ENCODE results near the gene FOCAD. TPM values are rescaled to one million over a fixed set of nuclear protein-coding genes. Genes with fewer than 3 reads are reported as not detected.

FOCAD gene
- total RNA-seq, 2 donors from 2014 or later = 32.0 to 76.1 TPM

- no peak overlapping the region for H3K27ac ChIP-seq
- DNase-seq (ENCODE audit: low spot score) = no peak
- WGBS = 76% methylated on average over 1 of the region's 1 CpG
- H3K9me3 ChIP-seq = no peaks in the 10 kb centered on the region
- H3K36me3 ChIP-seq = no peaks in the 10 kb centered on the region
- H3K4me3 ChIP-seq = no peak overlapping the region
- intact Hi-C loops (cut with DNase I) = no loop called here
- TF ChIP-seq CTCF (IDR thresholded peaks at IDR 0.05) (no peak), POLR2AphosphoS5 (IDR thresholded peaks at IDR 0.05) (no peak), POLR2A (IDR thresholded peaks at IDR 0.05) (no peak)
- no peaks in the 10 kb centered on the region for H3K4me1 ChIP-seq (replicated peaks)
- H3K27me3 ChIP-seq (replicated peaks; ENCODE audit: insufficient read depth) = no peaks in the 10 kb centered on the region
These were observed 65.6 kb downstream of the FOCAD start for GRCh38 chr9:20749496-20750198.

- intact Hi-C loops (cut with DNase I) = no loop called here
- Histone ChIP-seq H3K9me3 (no peaks in the 10 kb centered on the region), H3K4me3 (no peak overlapping the region), H3K27ac (no peak overlapping the region), H3K27me3 (replicated peaks; ENCODE audit: insufficient read depth) (no peaks in the 10 kb centered on the region), H3K36me3 (no peaks in the 10 kb centered on the region), H3K4me1 (replicated peaks) (no peaks in the 10 kb centered on the region)
- WGBS = 87% methylated on average over 3 of the region's 3 CpGs
- no peak for TF ChIP-seq POLR2AphosphoS5 (IDR thresholded peaks at IDR 0.05)
- TF ChIP-seq CTCF (IDR thresholded peaks at IDR 0.05) = no peak
- TF ChIP-seq POLR2A (IDR thresholded peaks at IDR 0.05) = no peak
- no peak for DNase-seq (ENCODE audit: low spot score)
These were observed 69.7 kb downstream of the FOCAD start for GRCh38 chr9:20753761-20754160.

GRCh38 chr9:20754556-20754955 is 70.5 kb downstream of the FOCAD start:
- no peak for TF ChIP-seq POLR2A (IDR thresholded peaks at IDR 0.05)
- TF ChIP-seq CTCF (IDR thresholded peaks at IDR 0.05) = no peak
- no peak for TF ChIP-seq POLR2AphosphoS5 (IDR thresholded peaks at IDR 0.05)
- Histone ChIP-seq H3K4me3 (no peak overlapping the region), H3K27ac (no peak overlapping the region), H3K27me3 (replicated peaks; ENCODE audit: insufficient read depth) (no peaks in the 10 kb centered on the region), H3K4me1 (replicated peaks) (no peaks in the 10 kb centered on the region), H3K9me3 (no peaks in the 10 kb centered on the region), H3K36me3 (no peaks in the 10 kb centered on the region)
- intact Hi-C loops (cut with DNase I) = no loop called here
- DNase-seq (ENCODE audit: low spot score) = no peak
- 94% methylated on average over 2 of the region's 2 CpGs for WGBS

GRCh38 chr9:20760246-20760891 is 76.3 kb downstream of the FOCAD start:
- no peak for DNase-seq (ENCODE audit: low spot score)
- no peak overlapping the region for H3K27ac ChIP-seq
- TF ChIP-seq POLR2AphosphoS5 (IDR thresholded peaks at IDR 0.05) (no peak), CTCF (IDR thresholded peaks at IDR 0.05) (no peak), POLR2A (IDR thresholded peaks at IDR 0.05) (no peak)
- WGBS = 82% methylated on average over 3 of the region's 3 CpGs
- H3K4me3 ChIP-seq = no peak overlapping the region
- no peaks in the 10 kb centered on the region for H3K27me3 ChIP-seq (replicated peaks; ENCODE audit: insufficient read depth)
- H3K9me3 ChIP-seq = no peaks in the 10 kb centered on the region
- H3K4me1 ChIP-seq (replicated peaks) = no peaks in the 10 kb centered on the region
- H3K36me3 ChIP-seq = no peaks in the 10 kb centered on the region
- intact Hi-C loops (cut with DNase I) = no loop called here

GRCh38 chr9:20770947-20771346 is 86.9 kb downstream of the FOCAD start:
- Histone ChIP-seq H3K9me3 (no peaks in the 10 kb centered on the region), H3K4me3 (no peak overlapping the region), H3K4me1 (replicated peaks) (no peaks in the 10 kb centered on the region), H3K27ac (no peak overlapping the region), H3K36me3 (no peaks in the 10 kb centered on the region), H3K27me3 (replicated peaks; ENCODE audit: insufficient read depth) (no peaks in the 10 kb centered on the region)
- TF ChIP-seq POLR2AphosphoS5 (IDR thresholded peaks at IDR 0.05) = no peak
- TF ChIP-seq CTCF (IDR thresholded peaks at IDR 0.05) = no peak
- no peak for TF ChIP-seq POLR2A (IDR thresholded peaks at IDR 0.05)
- 78% methylated on average over 1 of the region's 1 CpG for WGBS
- intact Hi-C loops (cut with DNase I) = no loop called here
- no peak for DNase-seq (ENCODE audit: low spot score)

Measured in prostate gland (tissue), 2 donors.